Stomach (tissue), 9 donors: Measurements from ENCODE around the gene CYTH1. TPM values are rescaled to one million over a fixed set of nuclear protein-coding genes. Genes with fewer than 3 reads are reported as not detected.

Experiments used
- DNase-seq, 2 donors: peaks; one replicate each; pipeline versions ENCODE4 v3.0.0 to v3.0.0-alpha.2; 2013 to 2019
- H3K27ac ChIP-seq, 5 donors: fragments of 200-600 bp in 4 of 5; sonication (generic) in 4 of 5; one replicate each; pipeline ENCODE4 v1.5.1; 2013 to 2019; ENCODE audit warnings: mild to moderate bottlenecking in 1 of 5, moderate library complexity in 1 of 5
- H3K27me3 ChIP-seq, 3 donors: fragments of 200-600 bp; sonication (generic); one replicate each; pipeline ENCODE4 v1.5.1; 2017 to 2019; ENCODE audit warnings: mixed run types in 1 of 3
- H3K36me3 ChIP-seq, 4 donors: fragments of 200-600 bp; sonication (generic); 1 replicate in 3 of 4; 2 replicates in 1 of 4; pipeline ENCODE4 v1.5.1; 2016 to 2019
- H3K4me1 ChIP-seq, 4 donors: fragments of 200-600 bp; sonication (generic); one replicate each; pipeline ENCODE4 v1.5.1; 2016 to 2019
- H3K4me3 ChIP-seq, 4 donors: fragments of 200-600 bp; sonication (generic) in 3 of 4; one replicate each; pipeline ENCODE4 v1.5.1; 2016 to 2019; ENCODE audit warnings: mild to moderate bottlenecking in 1 of 4
- H3K9me3 ChIP-seq, 4 donors: fragments of 200-600 bp; sonication (generic); one replicate each; pipeline ENCODE4 v1.5.1; 2016 to 2019
- EP300 ChIP-seq: sonication (generic); formaldehyde crosslinking; IDR thresholded peaks from one replicate; pipeline ENCODE4 v1.6.1; 2017; ENCODE audit warnings: antibody characterized with exemption
- POLR2A ChIP-seq, 4 donors: fragments of 450-650 bp; IDR thresholded peaks; one replicate each; pipeline ENCODE4 v1.6.1; 2016; ENCODE audit warnings: antibody characterized with exemption in 4 of 4, control low read depth in 2 of 4, mild to moderate bottlenecking in 1 of 4, moderate library complexity in 1 of 4
- POLR2AphosphoS5 ChIP-seq, 3 donors: sonication (generic); formaldehyde crosslinking; IDR thresholded peaks; one replicate each; pipeline ENCODE4 v1.6.1; 2016; ENCODE audit warnings: antibody characterized with exemption in 3 of 3
- WGBS, 5 donors: extraction: QIAGEN DNeasy Blood & Tissue Kit in 3 of 5; methylation state at CpG; one replicate each; pipeline versions ENCODE4 v1.1.5 to v1.1.7; 2013 to 2018; 5-methylcytosine and 5-hydroxymethylcytosine counted together
- intact Hi-C: fragments of 100-400 bp; cut with DNase I; formaldehyde crosslinking; loops from one replicate; pipeline ENCODE4 v1.15.1; 2023; ENCODE audit warnings: low total_unique reads
- polyA plus RNA-seq, 3 donors: library from polyadenylated mRNA; stranded (reverse); fragments of 200-250 nt; gene quantifications; one replicate each; pipeline ENCODE4 v1.2.3, GENCODE V29; 2013
- total RNA-seq, 5 donors: library from RNA; depleted of rRNA; stranded (reverse); fragments of >200 nt; gene quantifications; one replicate each; pipeline versions ENCODE4 v1.1.0 to v1.2.3, GENCODE V29; 2014 to 2016
- TF ChIP-seq, protein P1 (sequence below), 7 experiments: fragments of 450-650 bp in 4 of 7; fragments of 200-600 bp in 3 of 7; sonication (generic) in 3 of 7; IDR thresholded peaks; one replicate each; pipeline ENCODE4 v1.5.1; 2016 to 2019; ENCODE audit warnings: antibody characterized with exemption in 7 of 7, control low read depth in 2 of 7, mild to moderate bottlenecking in 1 of 7
- donor health status: healthy with polysubstance abuse.
- donor health status: Bipolar disorder and iron deficiency.
- donor health status: healthy.

Gene CYTH1
- total and polyA plus RNA-seq, 8 donors: 29.6 to 137 (median 55.9) TPM

DNA sequence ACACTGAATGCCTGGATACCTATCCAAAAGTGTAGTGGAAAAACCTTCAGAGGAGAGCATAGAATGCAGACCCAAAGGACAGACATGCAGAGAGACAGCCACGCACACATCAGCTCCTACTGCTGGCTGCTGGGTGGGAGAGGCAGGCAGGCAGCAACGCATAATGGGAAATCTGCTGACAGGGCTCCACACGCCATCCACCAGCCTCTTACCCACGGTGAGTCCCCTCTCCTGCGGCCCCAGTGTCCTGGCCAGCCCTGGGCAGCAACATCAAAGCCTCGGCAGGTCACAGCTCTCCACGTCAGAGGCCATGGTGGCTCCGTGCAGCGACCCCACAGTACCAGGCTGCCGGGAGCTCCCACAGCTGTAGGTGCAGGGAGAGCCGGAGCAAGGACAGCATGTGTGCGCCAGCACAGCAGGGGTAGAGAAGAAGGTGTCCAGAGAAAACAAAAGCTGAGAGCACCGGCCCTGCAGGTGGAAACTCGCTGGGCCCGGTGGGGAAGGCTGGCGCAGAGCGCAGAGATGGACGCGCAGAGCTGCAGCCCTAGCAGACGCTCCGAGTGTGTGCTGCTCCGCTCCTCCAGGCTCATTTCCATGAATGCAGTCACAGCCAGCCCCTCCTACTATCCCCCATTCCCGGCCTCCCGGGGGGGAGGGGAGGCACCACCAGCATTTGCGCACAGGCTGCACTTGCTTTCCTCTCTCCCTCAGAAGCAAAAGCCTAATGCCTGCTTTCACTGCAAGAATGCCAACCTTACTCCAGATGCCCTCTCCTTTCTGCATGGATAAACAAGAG is 58.9 kb downstream of the CYTH1 start:
- intact Hi-C loops: no loop called here
- peak overlapping the region in 3 of 5 donors; percentile 46 to 75 (median 53) for H3K27ac ChIP-seq
- WGBS, 5 donors: 31 to 52% (median 43%) methylated on average over 17 to 25 of the region's 25 CpGs
- no peaks in the 10 kb centered on the region for H3K9me3 ChIP-seq
- H3K27me3 ChIP-seq: no peaks in the 10 kb centered on the region
- H3K4me1 ChIP-seq: peaks cover 51 to 99% (median 85%) of the 10 kb centered on the region in 4 donors
- TF ChIP-seq, protein P1, sequence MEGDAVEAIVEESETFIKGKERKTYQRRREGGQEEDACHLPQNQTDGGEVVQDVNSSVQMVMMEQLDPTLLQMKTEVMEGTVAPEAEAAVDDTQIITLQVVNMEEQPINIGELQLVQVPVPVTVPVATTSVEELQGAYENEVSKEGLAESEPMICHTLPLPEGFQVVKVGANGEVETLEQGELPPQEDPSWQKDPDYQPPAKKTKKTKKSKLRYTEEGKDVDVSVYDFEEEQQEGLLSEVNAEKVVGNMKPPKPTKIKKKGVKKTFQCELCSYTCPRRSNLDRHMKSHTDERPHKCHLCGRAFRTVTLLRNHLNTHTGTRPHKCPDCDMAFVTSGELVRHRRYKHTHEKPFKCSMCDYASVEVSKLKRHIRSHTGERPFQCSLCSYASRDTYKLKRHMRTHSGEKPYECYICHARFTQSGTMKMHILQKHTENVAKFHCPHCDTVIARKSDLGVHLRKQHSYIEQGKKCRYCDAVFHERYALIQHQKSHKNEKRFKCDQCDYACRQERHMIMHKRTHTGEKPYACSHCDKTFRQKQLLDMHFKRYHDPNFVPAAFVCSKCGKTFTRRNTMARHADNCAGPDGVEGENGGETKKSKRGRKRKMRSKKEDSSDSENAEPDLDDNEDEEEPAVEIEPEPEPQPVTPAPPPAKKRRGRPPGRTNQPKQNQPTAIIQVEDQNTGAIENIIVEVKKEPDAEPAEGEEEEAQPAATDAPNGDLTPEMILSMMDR (IDR thresholded peaks at IDR 0.05): no peak
- TF ChIP-seq EP300: no peak
- TF ChIP-seq POLR2A (IDR thresholded peaks at IDR 0.05): no peak
- no peak for TF ChIP-seq POLR2AphosphoS5 (IDR thresholded peaks at IDR 0.05)
- H3K4me3 ChIP-seq: peak overlapping the region; percentile 27 to 41 (median 37)
- peak in 1 of 2 donors; percentile 93 for DNase-seq
- peaks cover 0 to 10% (median 5%) of the 10 kb centered on the region in 4 donors for H3K36me3 ChIP-seq

DNA sequence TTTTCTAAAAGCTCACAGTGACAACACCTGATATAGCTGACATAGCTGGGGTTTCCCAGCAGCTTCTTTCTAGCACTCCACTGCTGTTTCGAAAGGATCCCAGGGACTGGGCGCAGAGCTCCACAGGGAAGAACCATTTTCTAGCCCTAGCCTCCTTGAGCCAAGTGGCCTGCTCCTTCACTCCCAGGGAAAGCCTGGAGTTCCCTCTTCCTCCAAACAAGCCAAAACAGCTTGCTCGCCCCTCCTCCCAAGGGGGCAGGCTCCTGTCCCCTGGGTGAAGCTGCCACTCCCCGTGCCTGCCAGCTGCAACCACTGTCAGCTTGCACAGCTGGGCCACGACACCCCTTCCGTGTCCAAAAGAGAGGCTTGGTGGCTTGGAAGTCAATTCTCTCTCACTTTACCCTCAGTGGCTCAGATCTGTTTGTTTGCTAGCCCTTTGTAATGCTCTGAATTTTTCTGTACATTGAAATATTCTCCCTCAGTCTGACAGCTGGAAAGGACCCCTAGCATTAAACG is 59.8 kb downstream of the CYTH1 start:
- 34 to 55% (median 43%) methylated on average over 6 to 7 of the region's 7 CpGs for WGBS, 5 donors
- no peaks in the 10 kb centered on the region for H3K9me3 ChIP-seq
- peak in 1 of 2 donors; percentile 59 for DNase-seq
- peak overlapping the region in 4 of 5 donors; percentile 6 to 75 (median 50) for H3K27ac ChIP-seq
- peak overlapping the region; percentile 27 to 41 (median 37) for H3K4me3 ChIP-seq
- intact Hi-C loops: no loop called here
- H3K36me3 ChIP-seq: peaks cover 0 to 6% (median 1%) of the 10 kb centered on the region in 4 donors
- H3K4me1 ChIP-seq: peaks cover 60 to 100% (median 90%) of the 10 kb centered on the region in 4 donors
- H3K27me3 ChIP-seq: no peaks in the 10 kb centered on the region
- TF ChIP-seq POLR2A (IDR thresholded peaks at IDR 0.05): no peak
- TF ChIP-seq, protein P1 (IDR thresholded peaks at IDR 0.05): no peak
- TF ChIP-seq EP300: no peak

DNA sequence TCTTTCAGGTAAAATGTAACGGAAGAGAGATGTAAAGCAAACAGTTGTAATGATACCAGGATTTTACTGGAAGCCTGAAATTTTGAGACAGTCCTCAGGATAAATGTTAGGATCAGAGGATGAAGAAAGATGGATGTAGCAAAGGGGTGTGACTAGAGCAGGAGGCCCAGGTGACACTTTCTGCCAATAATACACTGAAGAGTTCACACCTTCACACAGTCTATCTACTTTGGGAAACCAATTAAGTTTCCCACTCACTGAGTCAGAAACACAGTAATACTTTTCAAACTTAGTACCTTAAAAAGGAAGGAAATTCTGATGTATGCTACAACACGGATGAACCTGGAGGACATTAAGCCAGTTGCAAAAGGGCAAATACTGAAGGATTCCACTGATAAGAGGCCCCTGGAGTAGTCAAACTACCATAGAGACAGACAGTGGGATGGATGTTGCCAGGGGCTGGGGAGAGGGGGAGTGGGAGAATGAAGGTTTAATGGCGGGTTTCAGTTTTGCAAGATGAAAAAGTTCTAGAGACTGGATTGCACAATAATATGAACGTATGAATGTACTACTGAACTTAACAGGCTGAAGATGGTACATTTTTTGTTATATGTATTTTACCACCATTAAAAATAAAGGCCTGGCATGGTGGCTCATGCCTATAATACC is 62.3 kb downstream of the CYTH1 start:
- no peaks in the 10 kb centered on the region for H3K9me3 ChIP-seq
- whole genome bisulfite sequencing, 5 donors: 62 to 73% (median 70%) methylated on average over 4 of the region's 4 CpGs
- no peak for DNase-seq
- H3K4me1 ChIP-seq: peaks cover 66 to 100% (median 93%) of the 10 kb centered on the region in 4 donors
- no peaks in the 10 kb centered on the region for H3K36me3 ChIP-seq
- no peaks in the 10 kb centered on the region for H3K27me3 ChIP-seq
- no peak overlapping the region for H3K27ac ChIP-seq
- no peak for TF ChIP-seq POLR2A (IDR thresholded peaks at IDR 0.05)
- no peak for TF ChIP-seq POLR2AphosphoS5 (IDR thresholded peaks at IDR 0.05)
- TF ChIP-seq EP300: no peak
- TF ChIP-seq, protein P1 (IDR thresholded peaks at IDR 0.05): no peak
- intact Hi-C loops: no loop called here
- H3K4me3 ChIP-seq: no peak overlapping the region

DNA sequence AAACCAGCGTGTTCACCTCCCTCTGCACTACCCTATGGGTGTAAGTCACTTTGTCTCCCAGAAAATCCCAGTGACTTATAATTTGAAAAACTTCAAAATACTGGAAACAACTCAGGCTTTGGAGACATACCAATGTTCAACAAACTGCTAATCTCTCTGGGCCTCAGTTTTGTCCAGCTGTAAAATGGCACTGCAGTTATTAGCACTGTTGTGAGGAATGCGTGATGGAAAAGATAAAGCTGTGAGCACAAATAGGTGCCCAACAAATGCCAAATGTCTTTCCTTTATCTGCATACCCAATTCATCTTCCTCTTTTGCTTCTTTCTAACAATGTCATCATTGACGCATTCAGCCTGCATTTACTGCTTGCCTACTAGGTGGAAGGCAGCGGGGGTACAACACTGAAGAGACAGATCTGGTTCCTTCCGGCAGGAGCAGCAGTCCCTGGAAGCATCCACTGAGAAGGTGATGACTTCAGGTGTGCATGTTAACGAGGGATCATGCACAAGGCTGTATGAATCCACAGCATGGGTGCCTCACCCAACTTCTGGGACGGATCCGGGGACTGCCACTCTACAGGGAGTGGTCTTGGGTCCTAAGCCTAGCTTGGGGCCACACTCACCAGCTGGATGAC is 63.4 kb downstream of the CYTH1 start:
- peak overlapping the region in 1 of 4 donors; percentile 57 for H3K4me3 ChIP-seq
- no peaks in the 10 kb centered on the region for H3K9me3 ChIP-seq
- no peak for DNase-seq
- intact Hi-C loops: no loop called here
- peaks cover 55 to 100% (median 88%) of the 10 kb centered on the region in 4 donors for H3K4me1 ChIP-seq
- no peak for TF ChIP-seq POLR2A (IDR thresholded peaks at IDR 0.05)
- TF ChIP-seq, protein P1 (IDR thresholded peaks at IDR 0.05): no peak
- no peak for TF ChIP-seq POLR2AphosphoS5 (IDR thresholded peaks at IDR 0.05)
- TF ChIP-seq EP300: no peak
- peak overlapping the region; percentile 42 to 79 (median 65) for H3K27ac ChIP-seq
- H3K27me3 ChIP-seq: no peaks in the 10 kb centered on the region
- no peaks in the 10 kb centered on the region for H3K36me3 ChIP-seq
- WGBS, 5 donors: 57 to 74% (median 68%) methylated on average over 8 of the region's 8 CpGs
